Measurements from ENCODE around the gene CD2AP.
"Not testable (repeated sequence)": the region's sequence is repeated elsewhere in the genome, so short reads cannot be mapped to it uniquely, and the experiment has no call there.

CD2AP gene

GRCh38 chr6:47477497-47478232, at the start of gene CD2AP:
TSS of gene CD2AP (plus strand) at chr6:47477789. CDS start at chr6:47478245, 456 bp downstream.
- DNase-seq, result peak; percentile 90

- DNase-seq, result no peak
Observed at GRCh38 chr6:47428288-47428687, 49.3 kb upstream of the CD2AP start.

- no peak for DNase-seq
Observed at GRCh38 chr6:47428746-47429664, 48.6 kb upstream of the CD2AP start.

GRCh38 chr6:47434372-47435253, 43.0 kb upstream of the CD2AP start:
- no peak for DNase-seq

GRCh38 chr6:47435254-47435612, 42.4 kb upstream of the CD2AP start:
- no peak for DNase-seq

- DNase-seq, result no peak
Observed at GRCh38 chr6:47437592-47437991, 40.0 kb upstream of the CD2AP start.

GRCh38 chr6:47438481-47439347, 38.9 kb upstream of the CD2AP start:
- no peak for DNase-seq

- no peak for DNase-seq
Observed at GRCh38 chr6:47439348-47439668, 38.3 kb upstream of the CD2AP start.

GRCh38 chr6:47440719-47441118, 36.9 kb upstream of the CD2AP start:
- DNase-seq, result no peak

- not testable (repeated sequence) for DNase-seq
Observed at GRCh38 chr6:47444964-47445363, 32.6 kb upstream of the CD2AP start.

GRCh38 chr6:47446669-47447330, 30.8 kb upstream of the CD2AP start:
- DNase-seq, result no peak

- DNase-seq, result no peak
Observed at GRCh38 chr6:47447722-47448121, 29.9 kb upstream of the CD2AP start.

- DNase-seq, result no peak
Observed at GRCh38 chr6:47451162-47451561, 26.4 kb upstream of the CD2AP start.

- DNase-seq, result no peak
Observed at GRCh38 chr6:47452899-47453298, 24.7 kb upstream of the CD2AP start.

- DNase-seq, result no peak
Observed at GRCh38 chr6:47453372-47453936, 24.1 kb upstream of the CD2AP start.

- DNase-seq, result no peak
Observed at GRCh38 chr6:47454713-47455396, 22.7 kb upstream of the CD2AP start.

- no peak for DNase-seq
Observed at GRCh38 chr6:47455533-47456209, 21.9 kb upstream of the CD2AP start.

GRCh38 chr6:47456536-47456975, 21.0 kb upstream of the CD2AP start:
- DNase-seq, result no peak

GRCh38 chr6:47457370-47457769, 20.2 kb upstream of the CD2AP start:
- no peak for DNase-seq

- no peak for DNase-seq
Observed at GRCh38 chr6:47464052-47464451, 13.5 kb upstream of the CD2AP start.
